HG03045 (cell line): ENCODE results near the gene TMEM272.

Experiments
- ATAC-seq: cut with Tn5 transposase; IDR thresholded peaks from one replicate; pipeline ENCODE4 v1.9.1; 2021; ENCODE audit warnings: mild to moderate bottlenecking, moderate library complexity; ENCODE audit not compliant: unreplicated experiment

Gene TMEM272, protein sequence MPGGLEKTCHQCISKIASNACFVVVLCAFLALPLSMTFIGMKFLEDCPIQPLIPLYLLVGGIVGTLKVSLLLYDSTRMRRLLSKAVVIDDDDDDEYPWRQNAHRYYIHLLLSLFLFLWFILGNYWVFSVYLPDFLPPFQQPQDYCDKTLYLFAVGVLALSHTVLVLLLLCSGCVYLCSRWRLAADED

DNA sequence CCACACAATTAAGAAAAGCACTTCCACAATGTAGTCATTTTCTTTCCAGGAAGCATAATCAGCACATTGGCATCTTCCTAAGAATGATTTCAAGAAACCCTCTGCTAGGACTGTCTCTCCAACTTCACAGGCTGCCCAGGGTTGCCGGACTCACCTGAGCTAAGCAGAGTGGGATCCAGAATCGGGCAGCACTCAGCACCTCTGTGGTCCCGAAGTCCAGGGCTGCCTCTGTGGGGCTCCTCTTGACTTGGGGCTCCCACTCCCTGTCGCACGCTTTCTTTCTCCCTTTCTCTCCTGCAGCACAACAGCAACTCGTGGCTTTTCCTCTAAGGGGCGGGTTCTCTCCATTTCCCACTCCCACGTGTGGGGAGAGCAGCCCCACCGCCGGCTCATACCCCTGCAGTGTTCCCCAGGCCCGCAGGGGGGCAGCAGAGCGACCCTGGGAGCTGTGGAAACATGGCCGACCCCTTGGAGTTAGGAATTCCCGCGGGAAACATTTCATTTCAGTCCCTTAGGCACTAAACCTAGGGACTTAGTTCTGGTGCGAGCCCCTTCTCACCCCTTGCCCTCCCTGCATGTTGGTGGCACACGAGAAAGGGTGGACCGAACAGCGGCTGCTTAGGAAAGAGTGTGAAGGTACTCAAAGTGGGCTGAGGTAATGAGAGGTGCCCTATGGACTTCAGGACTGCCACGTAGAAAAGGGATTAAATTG is at the start of gene TMEM272:
Gene TMEM272, minus strand, starts transcription at position 316 of the 712 bp plus-strand sequence. CDS start 6,647 bp downstream, outside the sequence.
- no peak for ATAC-seq

DNA sequence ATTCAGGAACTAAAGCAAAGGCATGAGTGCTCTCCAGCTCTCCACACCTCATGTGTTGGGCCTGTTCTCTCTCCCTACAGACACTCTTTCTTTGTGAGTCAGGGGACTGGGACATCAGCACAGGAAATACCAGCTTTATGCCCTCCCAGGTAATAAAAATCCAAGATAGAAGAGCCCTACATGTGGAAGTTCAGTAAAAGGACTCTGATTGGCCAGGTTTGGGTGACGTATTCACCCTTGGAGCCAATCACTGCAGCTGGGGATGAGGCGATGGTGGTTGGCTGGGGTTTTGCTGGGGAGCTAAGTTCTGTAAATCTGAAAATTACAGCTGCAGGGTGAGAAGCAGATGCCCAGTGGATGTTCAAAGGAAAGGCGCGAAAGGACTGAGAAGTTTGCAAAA is 49.3 kb upstream of the TMEM272 start:
- ATAC-seq = no peak

DNA sequence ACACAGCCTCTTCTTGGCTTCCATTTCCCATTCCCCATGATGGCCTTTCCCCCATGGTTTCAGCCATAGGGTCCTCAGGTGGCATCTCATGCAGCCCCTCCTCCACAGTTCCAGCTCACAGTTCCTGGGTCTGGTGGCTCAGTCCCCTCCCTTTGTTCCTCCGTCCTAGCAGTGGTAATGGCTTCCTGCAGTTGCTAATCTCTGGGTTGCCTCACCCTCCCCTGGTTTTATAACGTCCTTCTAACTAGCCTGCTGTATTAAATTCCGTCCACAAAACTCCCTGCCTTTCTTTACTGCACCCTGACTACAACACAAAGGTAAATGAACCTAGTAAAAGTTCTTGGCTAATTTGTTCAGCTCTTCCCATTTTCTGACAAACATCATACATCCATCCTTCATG is 47.7 kb upstream of the TMEM272 start:
- no peak for ATAC-seq

DNA sequence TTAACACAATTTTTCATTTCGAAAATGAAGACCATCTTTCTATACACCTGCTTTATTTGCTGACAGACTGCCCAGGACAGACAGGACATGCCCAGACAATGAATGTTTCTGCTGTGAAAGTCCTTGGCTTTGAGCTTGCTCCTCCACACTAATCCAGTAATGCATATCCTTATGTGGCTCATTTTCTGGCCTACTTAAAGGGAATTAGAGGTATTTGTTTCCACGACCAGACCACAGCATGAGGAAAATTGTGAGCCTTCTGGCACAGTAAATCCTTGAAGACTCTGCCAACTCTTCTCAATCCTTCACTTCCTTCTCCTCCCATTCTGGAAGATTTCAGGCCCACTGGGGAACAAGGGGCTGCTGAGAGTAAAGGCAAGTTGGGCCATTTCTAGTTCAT is 42.5 kb upstream of the TMEM272 start:
- ATAC-seq = no peak

DNA sequence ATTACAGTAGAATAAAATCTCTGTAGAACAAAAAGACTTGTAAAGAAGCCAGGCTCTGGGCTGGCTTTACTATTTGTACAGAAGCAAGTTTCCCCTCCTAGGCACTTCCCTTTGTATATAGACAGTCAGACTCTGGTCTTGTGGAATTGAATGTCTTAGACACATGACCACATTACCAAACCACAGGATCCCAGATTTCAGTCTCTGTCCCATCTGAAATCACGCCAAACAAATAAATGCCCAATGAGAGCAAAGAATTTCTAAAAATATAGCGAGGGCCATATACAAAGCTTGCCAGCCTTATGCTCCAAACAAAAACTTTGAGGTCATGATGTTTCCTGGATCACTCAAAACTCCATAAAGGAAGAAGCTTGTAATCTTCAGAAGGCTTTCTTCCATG is 40.7 kb upstream of the TMEM272 start:
- ATAC-seq = no peak

DNA sequence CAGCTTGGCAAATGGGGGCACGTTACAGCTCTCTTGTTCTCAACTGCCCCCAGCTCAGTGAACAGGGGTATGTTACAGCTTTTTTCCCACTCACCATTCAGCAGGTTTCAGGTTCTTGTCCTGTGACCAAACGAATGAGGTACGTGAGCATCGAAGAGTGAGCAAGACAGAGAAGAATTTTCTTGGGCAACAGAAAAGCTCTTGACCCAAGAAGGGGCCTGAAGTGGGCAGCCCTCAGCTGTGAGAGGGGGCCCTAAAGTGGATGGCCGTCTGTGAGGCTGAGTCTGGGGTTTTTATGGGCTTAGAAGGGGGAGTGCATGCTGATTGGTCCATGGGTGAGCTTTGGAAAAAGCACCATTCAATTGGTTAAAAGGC is 38.2 kb upstream of the TMEM272 start:
- no peak for ATAC-seq

DNA sequence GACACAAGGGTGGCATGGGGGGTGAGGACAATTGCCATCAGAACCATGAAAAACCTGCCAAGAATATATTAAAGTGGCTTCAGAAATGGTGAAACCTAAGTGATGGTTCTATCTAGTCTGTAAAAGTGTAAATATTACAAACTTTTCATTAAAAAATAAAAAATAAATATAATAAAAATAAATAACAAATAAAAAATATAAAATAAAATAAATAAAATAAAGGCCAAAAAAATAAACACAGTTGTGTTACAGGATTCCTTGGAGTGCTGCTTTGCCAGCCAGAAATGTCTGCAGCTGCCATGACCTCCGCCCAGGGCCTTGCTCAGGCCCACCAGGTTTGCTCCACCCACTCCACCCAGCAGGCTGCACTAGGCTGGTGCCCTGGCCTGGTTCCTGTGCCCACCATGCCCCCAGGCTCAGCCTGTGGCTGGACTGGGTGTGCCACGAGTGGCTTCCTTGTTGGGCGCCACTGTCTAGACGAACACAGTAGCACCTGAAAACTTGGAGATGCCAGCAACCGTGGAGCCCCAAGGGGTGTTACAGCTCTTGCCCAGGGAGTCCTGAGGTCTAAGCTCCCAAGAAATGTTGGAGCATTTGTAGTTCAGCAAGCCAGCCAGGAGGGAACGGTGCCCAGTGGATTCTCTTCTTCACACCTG is 37.7 kb upstream of the TMEM272 start:
- no peak for ATAC-seq

DNA sequence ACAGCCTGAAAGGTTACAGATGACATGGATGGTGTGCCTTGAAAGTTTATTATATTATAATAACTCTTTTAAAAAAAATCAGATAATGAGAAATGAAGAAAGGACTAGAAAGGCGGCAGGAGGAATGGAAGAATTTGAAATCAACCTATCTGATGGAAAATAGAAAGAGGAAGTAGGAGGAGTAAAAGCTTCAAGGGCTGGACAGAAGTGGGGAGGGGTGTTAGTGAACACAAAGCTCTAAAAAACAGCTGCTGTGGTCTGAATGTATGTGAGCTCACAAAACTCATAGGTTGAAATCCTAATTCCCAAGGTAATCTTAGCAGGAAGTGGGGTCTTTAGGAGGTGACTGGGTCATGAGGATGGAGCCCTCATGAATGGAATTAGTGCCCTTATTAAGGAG is 36.3 kb upstream of the TMEM272 start:
- ATAC-seq = no peak

DNA sequence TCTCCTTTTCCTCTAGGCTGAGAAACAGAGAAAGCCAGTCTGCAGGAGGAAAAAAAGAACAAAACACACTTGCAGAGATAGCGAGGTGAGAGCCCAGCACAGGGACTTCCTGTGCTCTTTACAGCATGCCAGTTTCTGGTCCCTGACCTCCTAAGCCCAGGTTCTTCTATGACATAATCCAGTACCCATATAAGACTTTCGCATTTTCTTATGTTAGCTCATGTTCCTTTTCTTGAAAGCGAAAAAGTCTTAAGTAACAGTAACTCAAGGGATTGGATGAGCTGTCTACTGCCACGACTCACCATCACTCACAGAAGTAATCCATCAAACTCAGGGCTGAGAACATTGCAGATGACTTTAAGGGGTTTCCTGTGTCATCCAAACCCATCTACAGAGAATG is 34.2 kb upstream of the TMEM272 start:
- no peak for ATAC-seq

DNA sequence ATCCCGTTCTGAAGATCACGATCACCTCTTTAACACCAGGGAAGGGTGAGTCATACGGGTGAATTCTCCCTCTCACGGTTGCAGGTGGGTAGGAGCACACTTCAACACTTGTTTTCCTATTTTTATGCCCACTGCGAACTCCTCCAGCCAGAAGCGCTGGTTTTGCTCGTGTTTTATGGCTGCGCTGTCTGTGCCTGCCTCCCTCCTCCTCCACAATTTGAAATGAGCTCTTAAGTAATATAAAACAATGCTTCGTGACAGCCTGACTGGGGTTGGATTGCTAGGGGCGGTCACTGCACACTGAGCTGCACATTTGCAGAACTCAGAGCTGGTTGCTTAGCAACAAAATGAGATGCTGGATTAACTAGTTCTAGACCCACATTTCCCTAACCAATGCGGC is 29.7 kb upstream of the TMEM272 start:
- ATAC-seq = no peak

DNA sequence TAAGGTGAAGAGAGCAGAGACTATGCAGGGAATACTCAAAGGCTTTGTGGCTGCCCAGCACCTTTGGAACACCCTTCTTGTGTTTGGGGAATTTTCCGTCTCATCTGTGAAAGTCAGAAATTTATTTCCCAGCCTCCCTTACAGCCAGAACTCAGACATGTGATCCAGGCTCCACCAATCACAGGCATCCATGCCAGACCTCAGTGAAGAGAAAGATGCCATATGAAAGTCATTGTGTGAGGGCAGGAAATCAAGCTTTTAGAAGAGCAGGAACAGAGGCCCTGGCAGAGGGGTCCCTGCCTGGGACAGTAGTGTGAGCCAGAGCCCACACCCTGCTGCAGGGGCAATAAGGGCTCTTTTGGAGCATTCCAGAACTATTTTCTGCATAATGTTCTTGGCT is 28.9 kb upstream of the TMEM272 start:
- no peak for ATAC-seq

DNA sequence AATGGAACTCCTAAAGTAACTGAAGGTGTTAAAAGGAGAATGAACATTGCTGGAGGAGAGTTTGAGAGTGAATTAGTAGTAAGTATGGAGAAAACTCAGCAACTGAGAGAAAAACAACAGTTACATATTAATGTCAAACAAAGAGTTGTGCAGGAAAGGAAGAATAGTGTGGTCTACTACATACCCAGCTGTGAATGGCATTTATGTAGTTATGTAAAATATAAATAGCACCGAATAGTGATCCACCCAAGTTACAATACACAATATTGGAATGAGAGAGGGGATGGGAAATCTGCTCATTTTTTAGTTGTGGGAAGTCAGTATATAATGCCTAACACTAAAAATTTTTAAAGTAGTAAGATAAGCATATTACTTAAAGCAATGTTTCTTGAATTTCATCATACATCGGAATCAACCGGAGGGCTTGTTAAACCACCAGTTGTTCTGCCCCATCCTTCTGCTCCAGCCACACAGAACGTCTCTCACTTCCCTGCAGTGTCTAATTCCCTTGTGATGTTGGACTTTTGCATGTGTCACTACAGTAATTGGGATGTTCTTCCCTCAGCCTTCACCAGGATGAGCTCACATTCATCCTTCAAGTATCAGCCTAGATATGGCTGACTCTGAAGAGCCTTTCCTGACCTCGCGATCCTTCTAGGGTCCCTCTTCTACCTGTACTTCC is 28.3 kb upstream of the TMEM272 start:
- no peak for ATAC-seq

DNA sequence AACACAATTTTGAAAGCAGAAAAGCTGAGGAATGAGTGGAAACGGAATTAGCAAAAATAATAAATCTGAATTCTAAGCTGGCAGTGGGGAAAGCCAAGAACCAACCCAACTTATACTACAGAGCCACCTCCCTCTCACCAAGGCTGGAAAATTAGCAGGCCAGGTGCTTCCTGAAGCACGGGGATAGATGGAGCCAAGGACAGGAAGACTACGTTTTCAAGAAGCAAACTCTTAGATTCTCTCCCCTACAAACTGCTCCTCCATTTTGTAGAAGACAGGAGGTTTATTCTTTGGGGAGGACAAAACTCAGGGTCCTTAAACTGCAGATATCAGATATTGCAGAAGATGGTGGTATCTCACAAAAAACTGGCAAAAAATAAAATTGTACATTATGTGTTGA is 25.6 kb upstream of the TMEM272 start:
- no peak for ATAC-seq

DNA sequence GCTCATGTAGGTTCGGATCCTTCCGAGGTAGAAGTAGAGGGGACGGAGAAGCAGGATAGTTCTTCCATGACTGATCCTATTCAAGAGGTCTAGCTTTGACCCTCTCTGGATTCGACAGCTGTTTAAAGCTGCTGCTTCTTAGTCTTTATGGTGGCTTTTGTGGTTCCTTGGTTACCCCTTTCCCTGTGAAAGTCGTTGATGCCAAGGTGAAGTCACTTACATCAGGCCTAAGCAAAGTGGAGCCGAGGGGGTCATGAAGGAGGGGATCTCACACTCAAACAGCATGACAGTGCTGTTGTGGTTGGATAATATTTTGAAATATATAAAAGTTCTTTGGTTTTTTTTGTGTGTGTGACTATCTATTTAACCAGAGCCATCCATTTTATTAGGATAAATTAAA is 24.9 kb upstream of the TMEM272 start:
- ATAC-seq = no peak

DNA sequence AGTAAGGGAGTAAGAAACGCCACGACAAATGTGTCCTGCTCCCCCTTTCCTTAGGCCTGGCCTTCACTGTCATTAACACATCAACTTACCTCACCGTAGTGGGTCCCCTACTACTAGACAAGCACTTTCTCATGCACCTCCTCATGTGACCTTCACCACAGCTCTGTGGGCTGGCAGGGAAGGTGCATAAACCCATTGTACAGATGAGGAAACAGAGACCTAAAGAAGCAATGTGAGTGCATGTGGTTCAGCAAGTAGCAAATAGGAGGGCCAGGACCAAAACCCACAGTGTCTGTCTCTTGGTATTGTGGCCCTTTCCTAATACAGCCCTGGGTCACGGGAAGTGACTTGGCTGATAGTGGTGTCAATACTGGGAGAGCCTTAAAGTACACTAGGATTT is 22.1 kb upstream of the TMEM272 start:
- ATAC-seq = no peak

DNA sequence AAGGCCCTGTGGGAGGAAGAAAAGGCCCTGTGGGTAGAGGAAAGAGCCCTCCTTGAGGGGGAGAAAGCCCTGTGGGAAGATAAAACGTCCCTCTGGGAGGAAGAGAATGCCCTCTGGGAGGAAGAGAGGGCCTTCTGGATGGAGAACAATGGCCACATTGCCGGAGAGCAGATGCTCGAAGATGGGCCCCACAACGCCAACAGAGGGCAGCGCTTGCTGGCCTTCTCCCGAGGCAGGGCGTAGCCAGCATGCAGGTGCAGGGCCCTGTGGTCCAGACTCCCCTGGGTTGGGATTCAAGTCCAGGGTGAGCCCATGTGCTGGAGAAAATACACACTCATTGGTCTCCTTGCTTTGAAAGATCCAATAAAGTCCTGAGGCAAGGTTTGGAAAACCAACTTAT is 20.9 kb upstream of the TMEM272 start:
- no peak for ATAC-seq

DNA sequence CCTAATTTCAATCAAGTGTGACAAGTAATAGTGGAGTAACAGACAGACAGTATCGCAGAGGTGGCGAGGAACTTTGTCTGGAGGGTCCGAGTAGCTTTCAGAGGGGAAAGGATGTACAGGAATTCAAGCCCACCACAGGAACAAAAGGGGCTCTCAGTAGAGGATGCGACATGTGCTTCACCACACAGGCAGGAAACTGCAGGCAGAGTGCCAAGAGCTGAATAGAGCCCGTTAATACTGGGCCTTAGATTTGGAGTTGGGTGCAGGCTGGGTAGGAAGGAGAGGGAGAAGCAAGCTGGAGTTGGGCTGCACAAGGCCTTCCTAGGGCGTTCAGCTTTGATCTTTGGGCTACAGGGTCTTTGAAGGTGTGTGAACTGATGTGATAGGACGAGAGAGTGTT is 18.0 kb upstream of the TMEM272 start:
- ATAC-seq = no peak

DNA sequence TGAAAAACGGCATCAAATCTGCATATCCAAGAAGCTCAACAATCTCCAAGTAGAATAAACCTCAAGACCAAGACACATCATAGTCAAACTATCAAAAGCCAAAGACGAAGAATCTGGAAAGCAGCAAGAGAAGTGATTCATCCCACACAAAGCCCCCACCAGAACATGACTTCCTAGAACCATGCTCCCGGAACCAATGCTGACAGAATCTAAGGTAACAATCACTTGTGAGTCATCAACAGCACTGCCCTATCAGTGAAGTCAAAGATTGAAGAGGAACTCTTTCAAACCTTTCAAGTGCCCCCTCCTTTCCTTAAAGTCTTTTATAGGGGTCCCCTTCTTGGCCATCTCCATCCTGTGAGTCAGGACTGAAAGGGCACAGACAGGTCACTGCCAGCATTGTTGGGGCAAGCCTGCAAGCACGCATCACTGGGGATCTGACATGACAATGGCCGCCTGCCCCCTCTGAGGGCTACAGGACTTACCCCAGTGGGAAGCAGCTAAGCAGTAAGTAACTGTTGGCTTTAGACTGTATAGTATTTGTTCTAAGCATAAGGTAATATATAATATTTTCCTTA is 16.8 kb upstream of the TMEM272 start, which contains the start of gene CCDC70:
Gene CCDC70, plus strand, starts transcription at position 247 of the 578 bp plus-strand sequence. CDS start 3,443 bp downstream, outside the sequence.
- no peak for ATAC-seq

DNA sequence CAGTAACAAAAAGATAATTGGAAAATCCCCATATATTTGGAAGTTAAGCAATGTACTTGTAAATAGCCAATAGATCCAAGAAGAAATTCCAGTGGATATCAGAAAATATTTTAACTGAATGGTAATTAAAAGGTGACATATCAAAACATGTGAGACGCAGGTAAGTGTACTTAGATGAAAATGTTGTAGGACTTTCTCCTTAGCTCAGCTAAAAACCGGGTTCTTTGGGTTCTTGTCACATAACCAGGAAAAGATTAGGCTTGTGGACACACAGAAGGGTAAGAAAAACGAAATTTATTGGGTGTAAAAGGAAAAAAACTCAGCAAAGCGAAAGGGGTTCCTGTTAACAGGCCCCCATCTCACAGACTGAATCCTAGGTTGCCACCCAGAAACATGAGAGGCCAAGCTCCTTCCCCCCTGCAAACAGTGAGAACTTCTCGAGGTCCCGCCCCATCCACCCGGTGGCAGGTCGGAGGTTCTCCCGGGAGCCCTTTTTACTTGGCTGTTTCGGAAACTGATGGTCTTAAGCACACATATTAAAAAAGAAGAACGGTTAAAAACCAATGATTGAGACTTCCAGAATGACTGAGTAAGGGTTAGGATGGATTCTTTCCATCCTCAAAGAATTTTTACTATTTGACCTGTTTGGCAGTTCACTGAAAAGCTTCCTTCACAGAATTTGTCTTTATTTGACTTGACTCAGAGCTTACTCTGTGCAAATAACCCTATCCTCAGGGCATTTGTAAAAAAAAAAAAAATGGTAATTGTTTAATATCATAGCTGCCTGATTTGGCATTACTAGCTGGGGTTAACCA is 13.7 kb upstream of the TMEM272 start:
- no peak for ATAC-seq

DNA sequence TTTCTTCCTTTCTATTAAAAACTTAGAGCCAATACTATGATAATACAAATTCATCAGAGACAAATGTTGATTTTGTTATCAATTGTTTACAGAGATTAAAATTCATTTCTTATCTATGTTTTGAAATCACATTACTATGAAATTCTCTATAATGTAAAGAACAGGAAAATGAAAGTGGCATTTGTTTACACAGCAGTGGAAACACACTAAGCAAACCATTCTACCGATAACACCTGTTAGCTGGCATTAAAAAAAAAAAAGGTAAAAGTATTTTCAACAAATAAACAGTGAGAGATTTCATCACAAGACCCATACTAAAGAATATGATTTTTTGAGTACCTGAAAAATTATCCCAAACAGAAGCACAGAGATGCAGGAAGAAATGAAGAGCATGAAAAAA is 12.0 kb upstream of the TMEM272 start:
- no peak for ATAC-seq
